ENCODE measurements around the gene CSMD2. TPM values are rescaled to one million over a fixed set of nuclear protein-coding genes. Genes with fewer than 3 reads are reported as not detected.

The CSMD2 gene
- total RNA-seq, 2 donors from 2014 or later = 2.8 to 3.0 TPM

- TF ChIP-seq CTCF (IDR thresholded peaks at IDR 0.05) = peak; percentile 42
- no peak for ATAC-seq (ENCODE audit: insufficient number of reproducible peaks, low FRiP score, low read depth)
- H3K27ac ChIP-seq = no peak overlapping the region
- H3K4me3 ChIP-seq = no peak overlapping the region
- no peaks in the 10 kb centered on the region for H3K27me3 ChIP-seq (replicated peaks; ENCODE audit: insufficient read depth)
- no peaks in the 10 kb centered on the region for H3K36me3 ChIP-seq
- no peaks in the 10 kb centered on the region for H3K9me3 ChIP-seq
- no peaks in the 10 kb centered on the region for H3K4me1 ChIP-seq (ENCODE audit: control insufficient read depth in 1 of 2, low read depth in 2 of 2)
- DNase-seq (ENCODE audit: low spot score) = no peak
Observed at GRCh38 chr1:33735624-33736023, 429.4 kb downstream of the CSMD2 start.

- H3K4me3 ChIP-seq = no peak overlapping the region
- no peaks in the 10 kb centered on the region for H3K27me3 ChIP-seq (replicated peaks; ENCODE audit: insufficient read depth)
- peaks cover 0 to 13% of the 10 kb centered on the region in 2 donors for H3K4me1 ChIP-seq (ENCODE audit: control insufficient read depth in 1 of 2, low read depth in 2 of 2)
- no peak for TF ChIP-seq CTCF (IDR thresholded peaks at IDR 0.05)
- ATAC-seq (ENCODE audit: insufficient number of reproducible peaks, low FRiP score, low read depth) (no peak), DNase-seq (ENCODE audit: low spot score) (no peak)
- H3K9me3 ChIP-seq = no peaks in the 10 kb centered on the region
- H3K36me3 ChIP-seq = no peaks in the 10 kb centered on the region
- H3K27ac ChIP-seq = no peak overlapping the region
Observed at GRCh38 chr1:33727310-33727709, 437.7 kb downstream of the CSMD2 start.

GRCh38 chr1:33726274-33726804 is 438.7 kb downstream of the CSMD2 start:
- H3K4me1 ChIP-seq (ENCODE audit: control insufficient read depth in 1 of 2, low read depth in 2 of 2) = peaks cover 0 to 13% of the 10 kb centered on the region in 2 donors
- H3K9me3 ChIP-seq = no peaks in the 10 kb centered on the region
- no peak overlapping the region for H3K27ac ChIP-seq
- H3K4me3 ChIP-seq = no peak overlapping the region
- DNase-seq (ENCODE audit: low spot score) = no peak
- no peaks in the 10 kb centered on the region for H3K27me3 ChIP-seq (replicated peaks; ENCODE audit: insufficient read depth)
- no peak for ATAC-seq (ENCODE audit: insufficient number of reproducible peaks, low FRiP score, low read depth)
- no peak for TF ChIP-seq CTCF (IDR thresholded peaks at IDR 0.05)
- H3K36me3 ChIP-seq = no peaks in the 10 kb centered on the region

GRCh38 chr1:33725556-33726160 is 439.4 kb downstream of the CSMD2 start:
- Histone ChIP-seq H3K4me1 (ENCODE audit: control insufficient read depth in 1 of 2, low read depth in 2 of 2) (peaks cover 0 to 13% of the 10 kb centered on the region in 2 donors), H3K27ac (no peak overlapping the region), H3K9me3 (no peaks in the 10 kb centered on the region), H3K36me3 (no peaks in the 10 kb centered on the region), H3K4me3 (no peak overlapping the region), H3K27me3 (replicated peaks; ENCODE audit: insufficient read depth) (no peaks in the 10 kb centered on the region)
- ATAC-seq (ENCODE audit: insufficient number of reproducible peaks, low FRiP score, low read depth) = no peak
- TF ChIP-seq CTCF (IDR thresholded peaks at IDR 0.05) = no peak
- no peak for DNase-seq (ENCODE audit: low spot score)

GRCh38 chr1:33725037-33725436 is 440.0 kb downstream of the CSMD2 start:
- Histone ChIP-seq H3K27ac (no peak overlapping the region), H3K9me3 (no peaks in the 10 kb centered on the region), H3K4me1 (ENCODE audit: control insufficient read depth in 1 of 2, low read depth in 2 of 2) (peaks cover 0 to 13% of the 10 kb centered on the region in 2 donors), H3K27me3 (replicated peaks; ENCODE audit: insufficient read depth) (no peaks in the 10 kb centered on the region), H3K36me3 (no peaks in the 10 kb centered on the region), H3K4me3 (no peak overlapping the region)
- DNase-seq (ENCODE audit: low spot score) (no peak), ATAC-seq (ENCODE audit: insufficient number of reproducible peaks, low FRiP score, low read depth) (no peak)
- TF ChIP-seq CTCF (IDR thresholded peaks at IDR 0.05) = no peak

Measured in thoracic aorta (tissue), 2 donors.